ENCODE data around the gene IPCEF1. TPM values are rescaled to one million over a fixed set of nuclear protein-coding genes. Genes with fewer than 3 reads are reported as not detected.

Gene IPCEF1
- total RNA-seq, 1 experiment from 2014 or later: not detected

DNA sequence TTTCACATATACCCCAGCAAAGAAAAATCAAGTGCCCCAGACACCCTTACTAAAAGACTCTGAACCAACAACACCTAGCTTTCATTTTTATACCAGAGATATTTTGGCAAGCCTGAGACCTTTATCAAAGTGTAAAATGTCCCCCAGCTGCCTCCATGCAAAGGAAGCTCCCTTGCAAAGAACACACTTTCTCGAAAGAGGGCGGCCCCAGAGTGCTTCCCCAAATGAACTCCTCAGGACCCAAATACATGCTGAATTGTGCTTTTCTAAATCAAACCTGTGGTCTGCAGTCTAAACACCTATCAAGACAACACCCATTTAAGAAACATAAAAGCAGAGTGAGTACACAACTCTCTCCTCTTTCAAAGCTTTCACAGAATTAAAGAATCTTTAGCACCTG is 490 bp downstream of the IPCEF1 start:
- Mint-ChIP-seq H3K36me3 (ENCODE audit: insufficient read depth, unreplicated experiment) (no peaks in the 10 kb centered on the region), H3K27ac (ENCODE audit: low read depth, unreplicated experiment) (no peak overlapping the region), H3K9me3 (ENCODE audit: unreplicated experiment) (peaks cover 11% of the 10 kb centered on the region), H3K4me3 (ENCODE audit: unreplicated experiment) (no peak overlapping the region), H3K27me3 (ENCODE audit: insufficient read depth, unreplicated experiment) (no peaks in the 10 kb centered on the region), H3K4me1 (ENCODE audit: insufficient read depth, unreplicated experiment) (no peaks in the 10 kb centered on the region)
- BruUV-seq (replicated peaks): no TSS peak
- DNase-seq (ENCODE audit: unreplicated experiment): no peak
- TF ChIP-seq, protein P1, sequence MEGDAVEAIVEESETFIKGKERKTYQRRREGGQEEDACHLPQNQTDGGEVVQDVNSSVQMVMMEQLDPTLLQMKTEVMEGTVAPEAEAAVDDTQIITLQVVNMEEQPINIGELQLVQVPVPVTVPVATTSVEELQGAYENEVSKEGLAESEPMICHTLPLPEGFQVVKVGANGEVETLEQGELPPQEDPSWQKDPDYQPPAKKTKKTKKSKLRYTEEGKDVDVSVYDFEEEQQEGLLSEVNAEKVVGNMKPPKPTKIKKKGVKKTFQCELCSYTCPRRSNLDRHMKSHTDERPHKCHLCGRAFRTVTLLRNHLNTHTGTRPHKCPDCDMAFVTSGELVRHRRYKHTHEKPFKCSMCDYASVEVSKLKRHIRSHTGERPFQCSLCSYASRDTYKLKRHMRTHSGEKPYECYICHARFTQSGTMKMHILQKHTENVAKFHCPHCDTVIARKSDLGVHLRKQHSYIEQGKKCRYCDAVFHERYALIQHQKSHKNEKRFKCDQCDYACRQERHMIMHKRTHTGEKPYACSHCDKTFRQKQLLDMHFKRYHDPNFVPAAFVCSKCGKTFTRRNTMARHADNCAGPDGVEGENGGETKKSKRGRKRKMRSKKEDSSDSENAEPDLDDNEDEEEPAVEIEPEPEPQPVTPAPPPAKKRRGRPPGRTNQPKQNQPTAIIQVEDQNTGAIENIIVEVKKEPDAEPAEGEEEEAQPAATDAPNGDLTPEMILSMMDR (IDR thresholded peaks at IDR 0.05; ENCODE audit: unreplicated experiment): no peak
- intact Hi-C loops (cut with micrococcal nuclease): no loop called here
- ChIA-PET POLR2A (no interaction called here), CTCF (no interaction called here)

DNA sequence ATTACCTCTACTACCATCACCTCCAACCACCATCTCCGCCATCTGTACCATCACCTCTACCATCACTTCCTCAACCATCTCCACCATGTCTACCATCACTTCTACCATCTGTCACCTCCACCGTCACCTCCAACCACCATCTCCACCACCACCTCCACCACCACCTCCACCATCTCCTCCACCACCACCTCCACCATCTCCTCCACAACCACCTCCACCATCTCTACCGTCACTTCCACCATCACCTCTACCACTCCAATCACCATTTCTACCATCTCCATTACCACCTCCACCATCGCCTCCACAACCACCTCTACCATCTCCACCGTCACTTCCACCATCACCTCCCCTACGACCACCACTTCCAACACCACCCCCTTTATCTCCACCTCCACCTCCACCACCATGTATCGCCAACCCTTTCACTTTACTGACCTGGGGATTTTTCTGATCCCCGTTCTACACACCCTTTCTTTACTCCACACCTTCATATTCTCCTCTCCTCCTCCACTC is 2.3 kb downstream of the IPCEF1 start:
- ChIA-PET POLR2A (no interaction called here), CTCF (no interaction called here)
- intact Hi-C loops (cut with micrococcal nuclease): no loop called here

DNA sequence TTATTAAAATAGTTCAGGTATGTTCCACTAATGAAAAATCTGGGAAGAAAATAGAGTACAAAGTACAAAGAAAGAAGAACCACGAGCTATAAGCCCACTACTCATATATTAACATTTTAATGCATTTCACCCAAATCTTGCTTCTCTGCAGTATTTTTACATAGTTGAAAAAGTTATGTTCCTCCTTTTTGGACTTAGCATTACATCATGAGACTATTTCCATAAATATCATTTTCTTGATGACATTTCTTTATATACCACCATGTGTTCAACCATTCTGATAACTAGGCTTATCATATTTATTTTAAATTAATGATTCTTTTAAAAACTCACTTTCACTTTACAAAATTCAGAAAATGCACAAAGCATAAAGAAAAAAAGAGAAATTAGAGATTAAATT is 3.0 kb downstream of the IPCEF1 start:
- intact Hi-C loops (cut with micrococcal nuclease): no loop called here
- no TSS peak for BruUV-seq (replicated peaks)
- ChIA-PET CTCF (no interaction called here), POLR2A (no interaction called here)
- no peak for DNase-seq (ENCODE audit: unreplicated experiment)
- Mint-ChIP-seq H3K27me3 (ENCODE audit: insufficient read depth, unreplicated experiment) (no peaks in the 10 kb centered on the region), H3K4me1 (ENCODE audit: insufficient read depth, unreplicated experiment) (no peaks in the 10 kb centered on the region), H3K27ac (ENCODE audit: low read depth, unreplicated experiment) (no peak overlapping the region), H3K36me3 (ENCODE audit: insufficient read depth, unreplicated experiment) (no peaks in the 10 kb centered on the region), H3K9me3 (ENCODE audit: unreplicated experiment) (peaks cover 11% of the 10 kb centered on the region), H3K4me3 (ENCODE audit: unreplicated experiment) (no peak overlapping the region)
- TF ChIP-seq, protein P1 (IDR thresholded peaks at IDR 0.05; ENCODE audit: unreplicated experiment): no peak

More for the DNA sequence above, 2.3 kb downstream of the IPCEF1 start:
- no peak overlapping the region for H3K27ac Mint-ChIP-seq (ENCODE audit: low read depth, unreplicated experiment)
- H3K27me3 Mint-ChIP-seq (ENCODE audit: insufficient read depth, unreplicated experiment): no peaks in the 10 kb centered on the region
- BruUV-seq (replicated peaks): no TSS peak
- H3K4me1 Mint-ChIP-seq (ENCODE audit: insufficient read depth, unreplicated experiment): no peaks in the 10 kb centered on the region
- H3K36me3 Mint-ChIP-seq (ENCODE audit: insufficient read depth, unreplicated experiment): no peaks in the 10 kb centered on the region
- DNase-seq (ENCODE audit: unreplicated experiment): no peak
- TF ChIP-seq, protein P1 (IDR thresholded peaks at IDR 0.05; ENCODE audit: unreplicated experiment): no peak
- H3K4me3 Mint-ChIP-seq (ENCODE audit: unreplicated experiment): no peak overlapping the region
- peaks cover 11% of the 10 kb centered on the region for H3K9me3 Mint-ChIP-seq (ENCODE audit: unreplicated experiment)

DNA sequence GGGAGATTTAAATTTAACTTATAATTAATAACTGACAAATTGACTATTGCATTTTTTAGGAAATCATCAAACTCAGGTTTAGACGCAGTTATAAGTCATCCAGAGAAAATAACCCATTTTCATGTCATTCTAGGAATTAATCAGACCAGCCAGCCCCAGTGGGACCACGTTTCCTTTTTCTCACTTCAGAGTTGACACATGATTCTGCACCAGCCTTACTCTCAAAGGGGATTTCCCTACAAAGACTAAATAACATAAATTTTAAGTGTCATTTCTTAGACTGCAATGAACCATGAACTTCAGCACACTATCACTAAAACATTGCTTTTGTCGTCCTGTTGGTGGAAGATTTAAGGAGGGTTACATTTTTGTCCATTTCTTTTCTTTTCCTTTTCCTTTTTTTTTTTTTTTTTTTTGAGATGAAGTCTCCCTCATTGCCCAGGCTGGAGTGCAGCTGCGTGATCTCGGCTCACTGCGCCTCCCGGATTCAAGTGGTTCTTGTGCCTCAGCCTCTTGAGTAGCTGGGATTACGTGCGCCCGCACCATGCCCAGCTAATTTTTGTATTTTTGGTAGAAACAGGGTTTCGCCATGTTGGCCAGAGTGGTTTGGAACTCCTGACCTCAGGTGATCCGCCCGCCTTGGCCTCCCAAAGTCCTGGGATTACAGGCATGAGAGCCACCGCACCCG is 3.6 kb downstream of the IPCEF1 start:
- no peaks in the 10 kb centered on the region for H3K36me3 Mint-ChIP-seq (ENCODE audit: insufficient read depth, unreplicated experiment)
- no peaks in the 10 kb centered on the region for H3K4me1 Mint-ChIP-seq (ENCODE audit: insufficient read depth, unreplicated experiment)
- H3K27me3 Mint-ChIP-seq (ENCODE audit: insufficient read depth, unreplicated experiment): no peaks in the 10 kb centered on the region
- ChIA-PET CTCF (no interaction called here), POLR2A (no interaction called here)
- BruUV-seq (replicated peaks): no TSS peak
- no peak overlapping the region for H3K4me3 Mint-ChIP-seq (ENCODE audit: unreplicated experiment)
- TF ChIP-seq, protein P1 (IDR thresholded peaks at IDR 0.05; ENCODE audit: unreplicated experiment): no peak
- no peak overlapping the region for H3K27ac Mint-ChIP-seq (ENCODE audit: low read depth, unreplicated experiment)
- intact Hi-C loops (cut with micrococcal nuclease): no loop called here
- H3K9me3 Mint-ChIP-seq (ENCODE audit: unreplicated experiment): peaks cover 11% of the 10 kb centered on the region
- no peak for DNase-seq (ENCODE audit: unreplicated experiment)
